Kidney (tissue), 14 donors: ENCODE results near the gene CPEB4. TPM values are rescaled to one million over a fixed set of nuclear protein-coding genes. Genes with fewer than 3 reads are reported as not detected.

Source experiments
- DNase-seq, 5 donors: peaks; one replicate each; pipeline ENCODE4 v3.0.0-alpha.2; 2013 to 2020
- FAIRE-seq: peaks from 2 replicates; lab custom pipeline; 2012; peaks lifted over from hg19 to GRCh38; lab: Jason Lieb, UNC
- H3K27ac ChIP-seq, 2 donors: one replicate each; pipeline ENCODE4 v1.7.0; 2013; ENCODE audit warnings: low read depth in 2 of 2, low read length in 2 of 2, inconsistent platforms in 1 of 2
- H3K27me3 ChIP-seq: one replicate; pipeline ENCODE4 v1.7.1; 2013; ENCODE audit warnings: low read length, inconsistent platforms; ENCODE audit not compliant: control insufficient read depth, insufficient read depth
- H3K36me3 ChIP-seq, 3 donors: one replicate each; pipeline versions ENCODE4 v1.7.0 to v1.7.1; 2013; ENCODE audit warnings: low read length in 3 of 3, control low read depth in 1 of 3, inconsistent platforms in 1 of 3; ENCODE audit not compliant: insufficient read depth in 3 of 3, control insufficient read depth in 2 of 3
- H3K4me1 ChIP-seq, 3 donors: one replicate each; pipeline versions ENCODE4 v1.7.0 to v1.7.1; 2013; ENCODE audit warnings: low read length in 3 of 3, inconsistent platforms in 1 of 3, low read depth in 1 of 3; ENCODE audit not compliant: control insufficient read depth in 2 of 3, insufficient read depth in 2 of 3
- H3K4me3 ChIP-seq, 3 donors: one replicate each; pipeline versions ENCODE4 v1.7.0 to v1.8.1; 2013; ENCODE audit warnings: low read length in 3 of 3, control low read depth in 1 of 3, inconsistent platforms in 1 of 3
- H3K9ac ChIP-seq, 3 donors: one replicate each; pipeline versions ENCODE4 v1.7.0 to v1.7.1; 2013; ENCODE audit warnings: low read length in 3 of 3, control low read depth in 1 of 3, inconsistent platforms in 1 of 3
- H3K9me3 ChIP-seq, 3 donors: one replicate each; pipeline versions ENCODE4 v1.7.0 to v1.7.1; 2013; ENCODE audit warnings: low read length in 3 of 3, control low read depth in 1 of 3, inconsistent platforms in 1 of 3; ENCODE audit not compliant: control insufficient read depth in 2 of 3, insufficient read depth in 1 of 3
- intact Hi-C: fragments of 100-400 bp; cut with DNase I; formaldehyde crosslinking; loops from one replicate; pipeline ENCODE4 v1.11.1; 2022
- polyA plus RNA-seq: library from polyadenylated mRNA; stranded (reverse); fragments of 350-450 nt; fragmentation: Illumina TruSeq; extraction: RNeasy Lipid Tissue Mini Kit (QIAGEN cat#74804); gene quantifications from one replicate; pipeline ENCODE4 v1.2.3, GENCODE V29; 2014; ENCODE audit warnings: low read depth, low replicate concordance; ENCODE audit not compliant: insufficient read depth
- total RNA-seq: library from RNA; stranded (reverse); fragmentation: NEBNext Ultra II Directional; extraction: Animal tissue kit (Norgen Biotek cat#: 25700); gene quantifications from one replicate; pipeline ENCODE4 v1.2.1, GENCODE V29; 2021
- TF ChIP-seq, protein P1 (sequence below): IDR thresholded peaks from 3 replicates; pipeline ENCODE4 v1.5.1; 2012; ENCODE audit warnings: mild to moderate bottlenecking, moderate library complexity, borderline replicate concordance; ENCODE audit not compliant: insufficient read depth; ENCODE audit errors: extremely low read depth
- donor health status: control.
- donor health status: control.
- donor health status: control.
- donor health status: control.
- donor health status: control.
- donor health status: DM: yes; HTN: yes; CAD: no.
- donor health status: Normal renal cell carcinoma (clear cell type).

The CPEB4 gene
- total and polyA plus RNA-seq, 2 donors from 2014 or later: 9.5 to 73.0 TPM

DNA sequence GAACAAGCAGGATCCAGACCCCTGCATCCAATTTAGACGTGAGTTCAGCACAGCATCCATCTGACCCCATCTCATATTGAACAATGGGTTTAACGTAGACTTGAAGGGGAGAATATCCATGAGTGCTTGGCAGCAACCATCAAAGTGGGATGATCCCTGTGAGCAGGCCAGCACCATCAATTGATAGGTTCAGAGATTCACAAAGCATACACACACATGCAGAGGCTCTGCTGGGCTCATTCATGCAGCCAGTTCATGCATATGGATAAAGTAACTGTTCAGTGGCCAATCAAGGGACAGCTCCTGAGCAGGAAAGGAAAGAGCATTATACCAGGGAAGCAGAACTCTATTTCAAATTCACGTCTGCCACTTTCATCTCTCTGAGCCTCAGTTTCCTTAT, 24.8 kb upstream of the CPEB4 start:
- no peaks in the 10 kb centered on the region for H3K27me3 ChIP-seq
- peaks cover 0 to 14% (median 6%) of the 10 kb centered on the region in 3 donors for H3K4me1 ChIP-seq
- FAIRE-seq (no peak), DNase-seq (no peak)
- no peak overlapping the region for H3K4me3 ChIP-seq
- TF ChIP-seq, protein P1, sequence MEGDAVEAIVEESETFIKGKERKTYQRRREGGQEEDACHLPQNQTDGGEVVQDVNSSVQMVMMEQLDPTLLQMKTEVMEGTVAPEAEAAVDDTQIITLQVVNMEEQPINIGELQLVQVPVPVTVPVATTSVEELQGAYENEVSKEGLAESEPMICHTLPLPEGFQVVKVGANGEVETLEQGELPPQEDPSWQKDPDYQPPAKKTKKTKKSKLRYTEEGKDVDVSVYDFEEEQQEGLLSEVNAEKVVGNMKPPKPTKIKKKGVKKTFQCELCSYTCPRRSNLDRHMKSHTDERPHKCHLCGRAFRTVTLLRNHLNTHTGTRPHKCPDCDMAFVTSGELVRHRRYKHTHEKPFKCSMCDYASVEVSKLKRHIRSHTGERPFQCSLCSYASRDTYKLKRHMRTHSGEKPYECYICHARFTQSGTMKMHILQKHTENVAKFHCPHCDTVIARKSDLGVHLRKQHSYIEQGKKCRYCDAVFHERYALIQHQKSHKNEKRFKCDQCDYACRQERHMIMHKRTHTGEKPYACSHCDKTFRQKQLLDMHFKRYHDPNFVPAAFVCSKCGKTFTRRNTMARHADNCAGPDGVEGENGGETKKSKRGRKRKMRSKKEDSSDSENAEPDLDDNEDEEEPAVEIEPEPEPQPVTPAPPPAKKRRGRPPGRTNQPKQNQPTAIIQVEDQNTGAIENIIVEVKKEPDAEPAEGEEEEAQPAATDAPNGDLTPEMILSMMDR: no peak
- no peak overlapping the region for H3K9ac ChIP-seq
- H3K27ac ChIP-seq: no peak overlapping the region
- no peaks in the 10 kb centered on the region for H3K9me3 ChIP-seq
- no peaks in the 10 kb centered on the region for H3K36me3 ChIP-seq
- intact Hi-C loops: no loop called here

DNA sequence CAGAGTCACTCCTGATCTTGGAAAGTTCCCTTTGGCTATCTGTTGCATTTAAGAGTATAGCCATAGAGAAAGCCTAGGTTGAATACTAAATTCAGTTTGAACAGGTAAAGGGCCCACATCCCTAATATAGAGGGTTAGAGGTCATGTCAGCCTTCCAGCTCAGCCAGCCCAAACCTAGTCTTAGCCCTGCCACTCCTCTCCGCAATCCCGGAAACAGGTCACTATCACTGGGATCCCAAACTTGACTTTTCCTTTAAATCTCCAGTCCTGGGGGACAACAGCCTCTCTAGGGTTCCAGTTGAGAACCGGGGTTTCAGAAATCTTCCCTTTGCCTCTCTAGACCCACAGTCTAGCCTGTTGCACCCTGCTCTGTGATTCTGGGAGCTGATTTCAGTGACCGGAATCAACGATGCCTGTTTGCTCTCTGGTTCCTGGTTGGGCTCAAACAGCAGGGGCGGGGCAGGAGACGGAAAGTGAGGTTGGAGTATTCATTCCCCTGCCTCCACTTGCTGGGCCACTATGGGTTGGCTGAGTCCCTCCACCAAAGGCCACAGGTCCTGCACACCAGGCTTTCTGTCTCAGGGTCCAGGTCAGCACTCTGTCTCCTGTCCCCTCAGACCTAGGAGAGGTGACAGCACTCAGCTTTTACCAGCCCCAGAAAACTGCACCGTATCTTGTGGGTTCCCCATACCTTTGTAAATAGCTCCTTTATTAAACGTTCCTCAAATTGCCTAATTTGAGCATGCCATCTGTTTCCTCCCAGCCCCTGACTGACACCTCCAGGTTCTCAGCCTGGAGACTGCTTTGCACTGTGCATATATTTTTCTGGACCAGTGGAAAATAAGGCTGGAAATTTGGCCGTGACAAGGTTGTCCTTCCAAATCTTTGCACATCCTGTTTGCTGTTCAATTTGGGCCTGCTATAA, 23.8 kb upstream of the CPEB4 start:
- DNase-seq (no peak), FAIRE-seq (no peak)
- no peak overlapping the region for H3K27ac ChIP-seq
- H3K4me1 ChIP-seq: peaks cover 0 to 7% (median 6%) of the 10 kb centered on the region in 3 donors
- H3K9me3 ChIP-seq: no peaks in the 10 kb centered on the region
- H3K4me3 ChIP-seq: no peak overlapping the region
- no peaks in the 10 kb centered on the region for H3K36me3 ChIP-seq
- H3K9ac ChIP-seq: no peak overlapping the region
- intact Hi-C loops: no loop called here
- TF ChIP-seq, protein P1: no peak
- no peaks in the 10 kb centered on the region for H3K27me3 ChIP-seq

DNA sequence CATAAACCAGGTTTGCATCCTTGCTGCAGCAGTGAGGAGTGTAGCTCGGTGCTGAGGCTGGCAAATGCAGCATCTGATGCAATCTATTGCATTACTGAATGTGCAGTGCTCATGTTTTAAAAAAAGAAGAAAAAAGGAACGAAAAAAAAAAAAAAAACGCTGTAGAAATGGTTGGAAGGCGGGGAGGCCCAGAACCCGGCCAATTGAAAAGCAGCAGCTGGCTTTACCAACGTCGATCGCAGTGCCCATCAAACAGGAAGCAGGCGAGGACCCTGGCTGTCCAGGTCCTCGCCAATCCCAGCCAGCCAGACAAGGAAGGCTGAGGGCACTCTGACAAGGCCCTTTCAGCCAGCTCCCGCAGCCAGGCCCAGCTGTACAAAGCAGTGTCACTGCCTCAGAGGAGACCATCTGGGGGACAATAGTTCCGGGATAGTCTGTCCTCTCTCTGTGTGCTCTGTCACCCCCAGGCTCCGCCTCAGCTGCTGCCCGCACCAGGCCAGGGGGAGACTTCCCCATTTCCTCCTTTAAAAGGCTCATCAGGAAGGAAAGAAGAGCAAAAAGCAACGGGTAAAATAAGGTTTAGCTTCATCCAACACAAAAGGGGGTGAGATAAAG, 21.8 kb upstream of the CPEB4 start:
- DNase-seq: peak in 1 of 5 donors; percentile 71
- Histone ChIP-seq H3K9ac (no peak overlapping the region), H3K27me3 (no peaks in the 10 kb centered on the region), H3K9me3 (no peaks in the 10 kb centered on the region), H3K27ac (no peak overlapping the region), H3K4me3 (no peak overlapping the region), H3K36me3 (no peaks in the 10 kb centered on the region), H3K4me1 (no peaks in the 10 kb centered on the region)
- intact Hi-C loops: no loop called here
- no peak for FAIRE-seq
- TF ChIP-seq, protein P1: no peak
